Measurements from ENCODE around the gene PKD1.

Gene PKD1

GRCh38 chr16:2086106-2086742, 49.5 kb downstream of the PKD1 start:
- DNase-seq (ENCODE audit: insufficient read length, low spot score) = no peak
- no peak for FAIRE-seq
- no peak for TF ChIP-seq POLR2A (IDR thresholded peaks at IDR 0.05; ENCODE audit: low read depth, low read length)

DNA sequence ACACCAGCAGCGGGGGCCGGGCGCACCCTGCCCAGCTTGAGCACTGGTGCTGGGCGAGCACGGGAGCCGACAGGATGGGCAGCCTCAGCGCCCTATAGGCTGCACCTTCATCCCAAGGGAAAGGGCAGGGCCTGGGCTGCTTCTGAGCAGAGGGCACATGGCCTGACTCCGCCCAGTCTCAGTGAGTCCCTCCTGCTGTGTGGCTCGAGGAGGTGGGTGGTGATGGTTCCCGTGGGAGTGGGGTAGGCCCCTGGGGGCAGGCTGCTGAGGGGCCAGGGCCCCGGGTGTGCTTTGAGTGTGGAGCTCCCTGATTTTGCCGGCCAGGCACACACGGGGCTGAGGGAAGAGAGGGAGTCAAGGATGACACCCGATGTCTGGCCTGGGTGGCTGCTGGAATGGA, 50.0 kb downstream of the PKD1 start:
- DNase-seq (ENCODE audit: insufficient read length, low spot score) (no peak), FAIRE-seq (no peak)
- TF ChIP-seq POLR2A (IDR thresholded peaks at IDR 0.05; ENCODE audit: low read depth, low read length) = no peak

DNA sequence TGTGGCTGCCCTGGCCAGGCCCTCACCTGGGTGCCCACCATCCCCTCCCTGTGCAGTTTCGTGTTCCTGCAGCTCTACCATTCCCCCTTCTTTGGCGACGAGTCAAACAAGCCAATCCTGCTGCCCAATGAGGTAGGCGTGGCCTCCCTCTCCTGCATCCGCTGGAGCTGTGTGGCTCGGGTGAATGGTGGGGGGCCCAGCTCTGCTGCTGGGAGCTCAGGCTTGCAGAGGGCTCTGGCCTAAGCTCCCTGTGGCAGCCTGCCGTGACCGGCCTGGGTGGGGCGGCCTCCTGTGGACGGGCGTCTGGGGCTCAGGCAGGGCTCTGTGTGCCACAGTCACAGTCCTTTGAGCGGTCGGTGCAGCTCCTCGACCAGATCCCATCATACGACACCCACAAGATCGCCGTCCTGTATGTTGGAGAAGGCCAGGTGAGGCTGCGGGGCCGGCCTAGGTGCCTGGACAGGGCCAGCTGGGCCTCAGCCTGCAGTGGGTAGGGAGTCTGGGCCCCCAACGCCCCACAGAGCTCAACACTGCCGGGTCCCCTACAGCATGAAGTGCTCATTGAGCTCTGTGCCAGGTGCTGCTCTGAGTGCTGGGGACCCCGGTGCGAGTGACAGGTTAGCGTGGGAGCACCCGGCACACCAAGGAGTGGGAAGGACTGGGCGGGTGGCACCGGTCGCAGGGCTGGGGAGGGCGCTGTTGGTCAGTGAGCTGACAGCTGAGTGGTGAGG, 50.6 kb downstream of the PKD1 start:
- no peak for TF ChIP-seq POLR2A (IDR thresholded peaks at IDR 0.05; ENCODE audit: low read depth, low read length)
- DNase-seq (ENCODE audit: insufficient read length, low spot score) = no peak
- FAIRE-seq = no peak

DNA sequence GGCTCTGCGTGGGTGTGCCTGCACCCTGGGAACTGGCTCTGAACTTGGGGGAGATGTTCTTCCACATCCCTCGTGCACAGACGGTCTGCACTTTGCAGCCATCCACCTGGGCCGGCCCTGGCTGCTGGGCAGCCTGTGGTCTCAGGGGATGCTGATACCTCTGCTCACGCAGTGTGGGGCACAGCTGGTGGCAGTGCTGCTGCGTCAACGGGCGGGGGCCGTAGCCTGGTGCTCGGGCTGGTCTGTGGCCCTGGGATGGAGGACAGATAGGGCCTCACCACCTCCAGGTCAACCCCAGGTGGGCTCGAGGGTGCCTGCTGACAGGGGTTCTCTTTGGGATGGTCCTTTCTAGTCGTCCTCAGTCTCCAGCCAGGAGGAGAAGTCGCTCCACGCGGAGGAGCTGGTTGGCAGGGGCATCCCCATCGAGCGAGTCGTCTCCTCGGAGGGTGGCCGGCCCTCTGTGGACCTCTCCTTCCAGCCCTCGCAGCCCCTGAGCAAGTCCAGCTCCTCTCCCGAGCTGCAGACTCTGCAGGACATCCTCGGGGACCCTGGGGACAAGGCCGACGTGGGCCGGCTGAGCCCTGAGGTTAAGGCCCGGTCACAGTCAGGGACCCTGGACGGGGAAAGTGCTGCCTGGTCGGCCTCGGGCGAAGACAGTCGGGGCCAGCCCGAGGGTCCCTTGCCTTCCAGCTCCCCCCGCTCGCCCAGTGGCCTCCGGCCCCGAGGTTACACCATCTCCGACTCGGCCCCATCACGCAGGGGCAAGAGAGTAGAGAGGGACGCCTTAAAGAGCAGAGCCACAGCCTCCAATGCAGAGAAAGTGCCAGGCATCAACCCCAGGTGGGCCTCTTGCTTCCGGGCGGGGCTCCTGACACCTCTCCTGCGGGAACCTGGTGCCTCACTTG, 51.6 kb downstream of the PKD1 start:
- TF ChIP-seq POLR2A (IDR thresholded peaks at IDR 0.05; ENCODE audit: low read depth, low read length) = no peak
- DNase-seq (ENCODE audit: insufficient read length, low spot score) (no peak), FAIRE-seq (no peak)

GRCh38 chr16:2083409-2083808, 52.3 kb downstream of the PKD1 start:
- TF ChIP-seq POLR2A (IDR thresholded peaks at IDR 0.05; ENCODE audit: low read depth, low read length) = no peak
- FAIRE-seq = no peak
- DNase-seq (ENCODE audit: insufficient read length, low spot score) = no peak

GRCh38 chr16:2082983-2083364, 52.7 kb downstream of the PKD1 start:
- FAIRE-seq (no peak), DNase-seq (ENCODE audit: insufficient read length, low spot score) (no peak)
- no peak for TF ChIP-seq POLR2A (IDR thresholded peaks at IDR 0.05; ENCODE audit: low read depth, low read length)

- DNase-seq (ENCODE audit: insufficient read length, low spot score) (no peak), FAIRE-seq (no peak)
- no peak for TF ChIP-seq POLR2A (IDR thresholded peaks at IDR 0.05; ENCODE audit: low read depth, low read length)
Observed at GRCh38 chr16:2082171-2082982, 53.3 kb downstream of the PKD1 start.

GRCh38 chr16:2081201-2082084, 54.3 kb downstream of the PKD1 start:
- DNase-seq (ENCODE audit: insufficient read length, low spot score) = no peak
- no peak for FAIRE-seq
- no peak for TF ChIP-seq POLR2A (IDR thresholded peaks at IDR 0.05; ENCODE audit: low read depth, low read length)

GRCh38 chr16:2079991-2080390, 55.7 kb downstream of the PKD1 start:
- no peak for TF ChIP-seq POLR2A (IDR thresholded peaks at IDR 0.05; ENCODE audit: low read depth, low read length)
- FAIRE-seq (no peak), DNase-seq (ENCODE audit: insufficient read length, low spot score) (no peak)

DNA sequence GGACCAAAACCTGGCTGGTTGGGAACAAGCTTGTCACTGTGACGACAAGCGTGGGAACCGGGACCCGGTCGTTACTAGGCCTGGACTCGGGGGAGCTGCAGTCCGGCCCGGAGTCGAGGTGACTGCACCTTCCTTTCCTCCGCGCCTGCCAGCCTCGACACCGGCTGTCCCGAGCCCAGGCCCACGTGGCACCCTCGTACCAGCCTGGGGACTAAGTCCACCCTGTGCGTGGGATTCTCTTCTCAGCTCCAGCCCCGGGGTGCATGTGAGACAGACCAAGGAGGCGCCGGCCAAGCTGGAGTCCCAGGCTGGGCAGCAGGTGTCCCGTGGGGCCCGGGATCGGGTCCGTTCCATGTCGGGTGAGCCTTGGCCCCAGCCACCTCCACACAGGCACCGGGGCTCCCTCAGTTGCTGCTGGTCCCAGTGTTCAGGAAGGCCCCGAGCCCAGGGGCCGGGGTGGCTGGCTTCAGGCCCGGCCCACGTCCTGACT, 56.3 kb downstream of the PKD1 start:
- FAIRE-seq (no peak), DNase-seq (ENCODE audit: insufficient read length, low spot score) (no peak)
- no peak for TF ChIP-seq POLR2A (IDR thresholded peaks at IDR 0.05; ENCODE audit: low read depth, low read length)

- FAIRE-seq = no peak
- DNase-seq (ENCODE audit: insufficient read length, low spot score) = no peak
Observed at GRCh38 chr16:2078691-2079090, 57.0 kb downstream of the PKD1 start.

GRCh38 chr16:2078096-2078495, 57.6 kb downstream of the PKD1 start:
- FAIRE-seq = no peak
- TF ChIP-seq POLR2A (IDR thresholded peaks at IDR 0.05; ENCODE audit: low read depth, low read length) = no peak
- no peak for DNase-seq (ENCODE audit: insufficient read length, low spot score)

More at GRCh38 chr16:2078691-2079090, 57.0 kb downstream of the PKD1 start:
- no peak for TF ChIP-seq POLR2A (IDR thresholded peaks at IDR 0.05; ENCODE audit: low read depth, low read length)

All from H54 (cell line).